GM19239 (cell line): ENCODE data around the gene IFT22.
"Not testable (repeated sequence)": the region's sequence is repeated elsewhere in the genome, so short reads cannot be mapped to it uniquely, and the experiment has no call there.

Experiments used
- DNase-seq: peaks from one replicate; pipeline ENCODE4 v3.0.0; 2011; ENCODE audit warnings: low spot score; ENCODE audit not compliant: insufficient read length
- FAIRE-seq: peaks from 2 replicates; lab custom pipeline; 2011; peaks lifted over from hg19 to GRCh38; lab: Jason Lieb, UNC

IFT22 gene

GRCh38 chr7:101321491-101322401, at the start of gene IFT22:
TSS of gene IFT22 (minus strand) at chr7:101321812. CDS start at chr7:101321709, 103 bp downstream.
- FAIRE-seq = peak; percentile 85

GRCh38 chr7:101370836-101371235, 49.2 kb upstream of the IFT22 start:
- no peak for FAIRE-seq
- no peak for DNase-seq

More at GRCh38 chr7:101321491-101322401, at the start of gene IFT22:
- peak; percentile 94 for DNase-seq

DNA sequence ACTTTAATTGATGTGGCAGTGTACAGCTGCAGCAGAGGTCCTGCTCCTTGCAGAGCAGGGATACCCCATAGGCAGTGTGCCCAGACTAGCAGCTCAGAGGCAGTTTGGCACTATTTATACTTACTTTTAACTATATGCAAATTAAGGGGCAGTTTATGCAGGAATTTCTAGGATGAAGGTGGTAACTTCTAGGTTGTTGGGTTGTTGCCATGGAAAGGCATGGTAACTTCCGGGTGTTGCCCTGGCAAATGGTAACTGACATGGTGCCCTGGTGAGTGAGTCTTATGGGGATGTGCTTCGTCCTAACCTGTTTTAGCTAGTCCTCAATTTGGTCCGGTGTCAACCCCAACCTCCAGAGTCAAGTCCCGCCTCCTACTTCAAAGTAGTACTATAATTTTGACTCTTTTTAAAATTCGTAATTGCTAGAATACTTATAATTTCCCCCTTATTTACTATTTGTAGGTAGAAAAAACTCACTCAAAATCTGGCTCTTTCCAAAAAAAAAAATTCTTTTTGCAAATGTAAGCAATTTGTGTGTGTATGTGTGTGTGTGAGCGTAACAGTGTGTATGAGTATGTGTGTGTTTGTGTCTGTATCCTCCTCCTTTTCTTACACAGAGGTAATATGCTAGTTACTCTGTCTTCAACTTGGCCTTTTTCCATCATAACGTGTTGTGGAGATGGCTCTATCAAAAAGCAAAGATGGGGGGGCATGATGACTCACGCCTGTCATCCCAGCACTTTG, 47.0 kb upstream of the IFT22 start:
- FAIRE-seq = no peak
- DNase-seq = no peak

DNA sequence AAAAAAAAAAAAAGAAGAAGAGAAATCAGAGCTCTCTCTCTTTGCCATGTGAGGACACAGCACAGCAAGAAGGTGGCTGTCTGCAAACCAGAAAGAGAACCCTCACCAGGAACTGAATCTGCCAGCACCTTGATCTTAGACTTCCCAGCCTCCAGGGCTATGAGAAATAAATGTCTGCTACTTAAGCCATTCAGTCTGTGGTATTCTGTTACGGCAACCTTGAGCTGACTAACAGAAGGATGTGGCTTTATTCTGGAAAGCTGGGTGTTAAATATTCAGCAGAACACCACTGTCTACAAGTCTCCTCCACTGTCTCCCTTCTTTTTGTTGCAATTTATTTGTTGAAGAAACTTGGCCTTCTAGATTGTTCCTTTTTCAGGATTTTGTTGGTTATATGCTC, 46.1 kb upstream of the IFT22 start:
- FAIRE-seq (no peak), DNase-seq (no peak)

- no peak for DNase-seq
- no peak for FAIRE-seq
Observed at GRCh38 chr7:101365956-101366355, 44.3 kb upstream of the IFT22 start.

DNA sequence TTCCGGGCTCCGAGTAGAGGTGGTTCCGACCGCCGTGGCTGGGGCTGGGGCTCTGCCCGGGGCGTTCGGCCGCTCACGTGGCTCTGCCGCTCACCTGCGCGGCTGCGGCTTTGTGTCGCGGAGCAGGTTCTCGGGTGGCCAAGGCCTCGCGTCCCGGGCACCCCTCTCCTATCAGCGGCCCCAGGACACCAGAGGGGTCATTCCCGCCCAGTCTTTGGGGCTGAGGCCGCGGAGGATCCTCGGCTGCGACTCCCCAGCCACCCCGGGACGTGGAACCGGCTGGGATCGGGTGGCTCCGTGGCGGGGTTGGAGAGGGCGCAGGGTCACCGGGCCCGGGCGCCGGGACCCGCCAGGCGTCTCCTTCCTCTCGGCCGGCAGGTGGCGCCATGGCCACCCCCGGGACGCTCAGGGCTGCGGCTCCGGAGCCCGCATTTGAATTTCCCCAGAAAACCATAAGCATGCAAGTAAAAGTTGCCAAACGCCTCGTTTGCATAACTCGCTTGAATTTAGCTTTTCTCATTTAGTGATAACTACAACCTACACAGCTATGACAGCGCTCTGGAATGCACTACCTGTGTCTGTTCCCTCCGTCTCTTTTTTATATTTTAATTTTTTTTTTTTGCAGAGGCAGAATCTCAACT, 42.2 kb upstream of the IFT22 start:
- FAIRE-seq (peak; percentile 58), DNase-seq (peak; percentile 75)

GRCh38 chr7:101363196-101363733, 41.7 kb upstream of the IFT22 start:
- DNase-seq (no peak), FAIRE-seq (no peak)

GRCh38 chr7:101362334-101363195, 41.0 kb upstream of the IFT22 start, which contains the start of gene COL26A1:
TSS of gene COL26A1 (plus strand) at chr7:101362875. CDS start at chr7:101363033, 158 bp downstream.
- DNase-seq (no peak), FAIRE-seq (no peak)

DNA sequence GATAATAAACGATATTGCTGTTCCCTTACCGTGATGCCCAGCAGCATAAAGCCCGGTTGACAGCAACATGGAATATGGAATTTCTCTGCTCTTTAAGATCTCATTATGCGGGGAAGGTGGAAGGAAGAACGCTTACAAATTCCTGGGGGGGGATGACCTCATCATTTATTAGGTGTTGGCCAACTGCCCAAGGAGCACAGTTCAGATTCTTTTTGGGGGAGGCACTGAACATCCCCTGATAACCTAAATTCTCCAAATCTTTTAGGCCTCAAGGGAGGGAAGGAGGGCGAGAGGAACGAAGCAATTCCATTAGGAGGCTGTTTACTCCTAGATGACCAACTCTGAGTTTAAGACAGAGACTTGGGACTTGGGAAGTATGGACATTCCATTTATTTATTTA, 35.8 kb upstream of the IFT22 start:
- DNase-seq (no peak), FAIRE-seq (no peak)

GRCh38 chr7:101352920-101353308, 31.3 kb upstream of the IFT22 start:
- no peak for FAIRE-seq
- no peak for DNase-seq

DNA sequence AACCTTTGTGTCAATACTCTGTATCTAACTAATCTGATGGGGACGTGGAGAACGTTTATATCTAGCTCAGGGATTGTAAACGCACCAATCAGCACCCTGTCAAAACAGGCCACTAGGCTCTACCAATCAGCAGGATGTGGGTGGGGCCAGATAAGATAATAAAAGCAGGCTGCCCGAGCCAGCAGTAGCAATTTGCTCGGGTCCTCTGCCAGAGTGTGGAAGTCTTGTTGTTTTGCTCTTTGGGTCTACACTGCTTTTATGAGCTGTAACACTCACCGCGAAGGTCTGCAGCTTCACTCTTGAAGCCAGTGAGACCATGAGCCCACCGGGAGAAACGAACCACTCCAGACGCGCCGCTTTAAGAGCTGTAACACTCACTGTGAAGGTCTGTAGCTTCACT, 27.7 kb upstream of the IFT22 start:
- not testable (repeated sequence) for DNase-seq

DNA sequence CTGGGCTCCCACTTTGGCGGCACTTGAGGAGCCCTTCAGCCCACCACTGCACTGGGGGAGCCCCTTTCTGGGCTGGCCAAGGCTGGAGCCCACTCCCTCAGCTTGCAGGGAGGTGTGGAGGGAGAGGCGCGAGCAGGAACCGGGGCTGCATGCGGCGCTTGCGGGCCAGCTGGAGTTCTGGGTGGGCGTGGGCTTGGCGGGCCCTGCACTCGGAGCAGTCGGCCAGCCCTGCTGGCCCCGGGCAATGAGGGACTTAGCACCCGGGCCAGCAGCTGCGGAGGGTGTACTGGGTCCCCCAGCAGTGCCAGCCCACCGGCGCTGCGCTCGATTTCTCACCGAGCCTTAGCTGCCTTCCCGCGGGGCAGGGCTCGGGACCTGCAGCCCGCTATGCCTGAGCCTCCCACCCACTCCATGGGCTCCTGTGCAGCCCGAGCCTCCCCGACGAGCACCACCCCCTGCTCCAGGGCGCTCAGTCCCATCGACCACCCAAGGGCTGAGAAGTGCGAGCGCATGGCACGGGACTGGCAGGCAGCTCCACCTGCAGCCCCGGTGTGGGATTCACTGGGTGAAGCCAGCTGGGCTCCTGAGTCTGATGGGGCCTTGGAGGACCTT, 26.9 kb upstream of the IFT22 start:
- FAIRE-seq, DNase-seq: not testable (repeated sequence)

More for the DNA sequence above, 27.7 kb upstream of the IFT22 start:
- FAIRE-seq = not testable (repeated sequence)

- DNase-seq (no peak), FAIRE-seq (no peak)
Observed at GRCh38 chr7:101347477-101347876, 25.9 kb upstream of the IFT22 start.

- FAIRE-seq (no peak), DNase-seq (no peak)
Observed at GRCh38 chr7:101342892-101343291, 21.3 kb upstream of the IFT22 start.

DNA sequence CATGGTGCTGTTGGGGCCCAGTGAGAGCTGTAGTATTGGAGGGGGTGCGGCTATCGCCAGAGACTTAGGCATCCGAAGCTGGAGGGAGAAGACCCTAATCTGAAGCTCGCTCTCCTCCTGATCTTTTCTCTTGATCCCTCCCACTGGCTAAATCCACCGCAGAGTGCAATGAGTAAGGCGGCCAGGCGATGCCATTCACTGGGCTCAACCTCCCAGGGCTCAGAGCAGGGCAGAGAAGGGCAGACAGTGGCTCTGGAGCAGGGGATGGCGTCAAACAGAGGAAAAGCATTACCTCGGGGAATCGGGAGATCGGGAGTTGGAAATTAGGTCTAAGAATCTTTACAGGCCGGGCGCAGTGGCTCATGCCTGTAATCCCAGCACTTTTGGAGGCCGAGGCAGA, 18.8 kb upstream of the IFT22 start:
- DNase-seq (no peak), FAIRE-seq (no peak)

- no peak for DNase-seq
- no peak for FAIRE-seq
Observed at GRCh38 chr7:101333912-101334311, 12.3 kb upstream of the IFT22 start.

DNA sequence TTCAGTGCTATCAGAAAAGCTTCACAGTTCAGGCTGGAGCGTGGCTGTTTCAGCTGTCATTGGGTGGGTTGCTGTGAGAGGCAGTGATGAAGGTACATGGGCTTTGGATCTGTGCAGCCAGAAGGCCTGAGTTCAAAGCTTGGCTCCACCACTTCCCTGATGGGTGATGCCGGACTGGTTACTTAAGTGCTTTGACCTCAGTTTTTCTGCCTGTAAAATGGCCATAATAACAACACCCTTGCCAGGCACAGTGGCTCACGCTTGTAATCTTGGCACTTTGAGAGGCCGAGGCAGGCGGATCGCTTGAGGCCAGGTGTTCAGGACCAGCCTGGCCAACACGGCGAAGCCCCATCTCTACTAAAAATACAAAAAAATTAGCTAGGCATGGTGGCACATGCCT, 10.4 kb upstream of the IFT22 start:
- FAIRE-seq (no peak), DNase-seq (no peak)

- FAIRE-seq (no peak), DNase-seq (no peak)
Observed at GRCh38 chr7:101330011-101330484, 8.4 kb upstream of the IFT22 start.

GRCh38 chr7:101328159-101328558, 6.5 kb upstream of the IFT22 start:
- FAIRE-seq (no peak), DNase-seq (no peak)
